ENCODE measurements around the gene NEK8. TPM values are rescaled to one million over a fixed set of nuclear protein-coding genes. Genes with fewer than 3 reads are reported as not detected.
"Not testable (repeated sequence)": the region's sequence is repeated elsewhere in the genome, so short reads cannot be mapped to it uniquely, and the experiment has no call there.

NEK8 gene
- total RNA-seq, 4 donors from 2014 or later, result 2.1 to 9.5 (median 4.4) TPM

- DNase-seq (ENCODE audit: low spot score in 2 of 2), result no peak
- 75 to 77% methylated on average over 7 of the region's 7 CpGs for WGBS, 2 donors
- H3K4me3 ChIP-seq (ENCODE audit: low read depth, poor library complexity, severe bottlenecking), result no peak overlapping the region
- intact Hi-C loops (cut with DNase I; ENCODE audit: low total_unique reads), result no loop called here
- TF ChIP-seq CTCF (IDR thresholded peaks at IDR 0.05), result no peak
- TF ChIP-seq POLR2A (IDR thresholded peaks at IDR 0.05), result no peak
Observed at GRCh38 chr17:28722417-28723158, 6.0 kb upstream of the NEK8 start.

GRCh38 chr17:28723159-28723835 is 5.3 kb upstream of the NEK8 start:
- DNase-seq (ENCODE audit: low spot score in 2 of 2), result no peak
- H3K4me3 ChIP-seq (ENCODE audit: low read depth, poor library complexity, severe bottlenecking), result no peak overlapping the region
- 72 to 77% methylated on average over 6 of the region's 6 CpGs for WGBS, 2 donors
- intact Hi-C loops (cut with DNase I; ENCODE audit: low total_unique reads), result no loop called here
- TF ChIP-seq CTCF (IDR thresholded peaks at IDR 0.05) (no peak), POLR2A (IDR thresholded peaks at IDR 0.05) (no peak)

GRCh38 chr17:28723836-28724499 is 4.6 kb upstream of the NEK8 start:
- intact Hi-C loops (cut with DNase I; ENCODE audit: low total_unique reads); DNase-seq (ENCODE audit: low spot score in 2 of 2); H3K4me3 ChIP-seq (ENCODE audit: low read depth, poor library complexity, severe bottlenecking): not testable (repeated sequence)
- WGBS, 2 donors, result 68 to 69% methylated on average over 4 of the region's 4 CpGs

- 75% methylated on average over 10 of the region's 10 CpGs for WGBS, 2 donors
- no peak for DNase-seq (ENCODE audit: low spot score in 2 of 2)
- intact Hi-C loops (cut with DNase I; ENCODE audit: low total_unique reads), result no loop called here
- no peak overlapping the region for H3K4me3 ChIP-seq (ENCODE audit: low read depth, poor library complexity, severe bottlenecking)
- no peak for TF ChIP-seq POLR2A (IDR thresholded peaks at IDR 0.05)
- no peak for TF ChIP-seq CTCF (IDR thresholded peaks at IDR 0.05)
Observed at GRCh38 chr17:28724500-28725165, 4.0 kb upstream of the NEK8 start.

- WGBS, 2 donors, result 30 to 33% methylated on average over 20 of the region's 20 CpGs
- no peak for DNase-seq (ENCODE audit: low spot score in 2 of 2)
- TF ChIP-seq POLR2A (IDR thresholded peaks at IDR 0.05) (no peak), CTCF (IDR thresholded peaks at IDR 0.05) (no peak)
- peak overlapping the region; percentile 17 for H3K4me3 ChIP-seq (ENCODE audit: low read depth, poor library complexity, severe bottlenecking)
- intact Hi-C loops (cut with DNase I; ENCODE audit: low total_unique reads), result no loop called here
Observed at GRCh38 chr17:28725166-28725659, 3.4 kb upstream of the NEK8 start.

Measured in lower leg skin (tissue), 4 donors.